Muscle of leg (tissue), 11 donors: ENCODE measurements around the gene CPD. TPM values are rescaled to one million over a fixed set of nuclear protein-coding genes. Genes with fewer than 3 reads are reported as not detected.
"Not testable (repeated sequence)": the region's sequence is repeated elsewhere in the genome, so short reads cannot be mapped to it uniquely, and the experiment has no call there.

Experiments used
- DNase-seq: peaks from one replicate; pipeline ENCODE4 v3.0.0; 2013
- H3K27ac ChIP-seq: one replicate; pipeline ENCODE4 v1.5.1; 2013; ENCODE audit warnings: mild to moderate bottlenecking, low read length, control low read depth
- H3K27me3 ChIP-seq: one replicate; pipeline ENCODE4 v1.6.1; 2013; ENCODE audit warnings: low read length; ENCODE audit not compliant: control insufficient read depth, insufficient read depth
- H3K36me3 ChIP-seq: one replicate; pipeline ENCODE4 v1.6.1; 2013; ENCODE audit warnings: low read length; ENCODE audit not compliant: control insufficient read depth, insufficient read depth
- H3K4me1 ChIP-seq: one replicate; pipeline ENCODE4 v1.6.1; 2013; ENCODE audit warnings: low read length; ENCODE audit not compliant: control insufficient read depth, insufficient read depth
- H3K4me3 ChIP-seq: one replicate; pipeline ENCODE4 v1.5.1; 2013; ENCODE audit warnings: low read length, control low read depth
- H3K9me3 ChIP-seq: replicated peaks from 2 replicates; pipeline ENCODE4 v1.6.1; 2013; ENCODE audit warnings: low read depth, low read length; ENCODE audit not compliant: control insufficient read depth
- WGBS: methylation state at CpG from one replicate; pipeline ENCODE4 v1.1.5; 2013; ENCODE audit warnings: missing lambda C conversion rate; ENCODE audit not compliant: insufficient coverage; 5-methylcytosine and 5-hydroxymethylcytosine counted together
- polyA plus RNA-seq, 8 donors: library from polyadenylated mRNA; unstranded; fragments of 120-200 nt; gene quantifications; one replicate each; pipeline versions ENCODE4 v1.2.1 to v1.2.3, GENCODE V29; 2013; ENCODE audit warnings: inconsistent platforms in 1 of 8, low replicate concordance in 1 of 8; ENCODE audit not compliant: insufficient read length in 8 of 8, insufficient read depth in 1 of 8
- total RNA-seq: library from RNA; stranded (reverse); fragments of 120-200 nt; gene quantifications from one replicate; pipeline ENCODE4 v1.2.4, GENCODE V29; 2013

The CPD gene
- total and polyA plus RNA-seq, 9 donors, result 16.6 to 36.8 (median 24.4) TPM

GRCh38 chr17:30396612-30397011, 17.9 kb downstream of the CPD start:
- DNase-seq, result no peak
- H3K4me1 ChIP-seq, result no peaks in the 10 kb centered on the region
- WGBS, result no CpG with 5 or more reads among the region's 4 CpGs

GRCh38 chr17:30398328-30399041, 19.8 kb downstream of the CPD start:
- Histone ChIP-seq H3K27me3 (no peaks in the 10 kb centered on the region), H3K4me3 (no peak overlapping the region), H3K36me3 (no peaks in the 10 kb centered on the region), H3K4me1 (no peaks in the 10 kb centered on the region), H3K9me3 (no peaks in the 10 kb centered on the region), H3K27ac (no peak overlapping the region)
- no peak for DNase-seq
- no CpG with 5 or more reads among the region's 1 CpG for WGBS

More at GRCh38 chr17:30396612-30397011, 17.9 kb downstream of the CPD start:
- no peaks in the 10 kb centered on the region for H3K27me3 ChIP-seq
- no peak overlapping the region for H3K4me3 ChIP-seq
- H3K27ac ChIP-seq, result no peak overlapping the region
- no peaks in the 10 kb centered on the region for H3K36me3 ChIP-seq
- no peaks in the 10 kb centered on the region for H3K9me3 ChIP-seq

DNA sequence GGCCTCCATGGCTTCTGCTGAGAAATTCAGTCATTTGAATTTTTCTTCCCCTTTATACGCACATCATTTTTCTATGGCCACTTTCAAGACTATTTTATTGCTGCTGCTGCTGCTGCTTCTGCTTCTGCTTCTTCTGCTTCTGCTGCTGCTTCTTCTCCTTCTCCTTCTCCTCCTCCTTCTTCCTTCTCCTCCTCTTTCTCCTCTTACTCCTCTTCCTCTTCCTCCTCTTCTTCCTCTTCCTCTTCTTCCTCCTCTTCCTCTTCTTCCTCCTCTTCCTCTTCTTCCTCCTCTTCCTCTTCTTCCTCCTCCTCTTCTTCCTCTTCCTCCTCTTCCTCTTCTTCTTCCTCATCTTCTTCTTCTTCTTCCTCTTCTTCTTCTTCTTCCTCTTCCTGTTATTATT, 22.4 kb downstream of the CPD start:
- WGBS, result 100% methylated on average over 1 of the region's 1 CpG
- DNase-seq, result no peak
- Histone ChIP-seq H3K27me3 (no peaks in the 10 kb centered on the region), H3K4me1 (no peaks in the 10 kb centered on the region), H3K9me3 (no peaks in the 10 kb centered on the region), H3K27ac (no peak overlapping the region), H3K36me3 (no peaks in the 10 kb centered on the region), H3K4me3 (no peak overlapping the region)

DNA sequence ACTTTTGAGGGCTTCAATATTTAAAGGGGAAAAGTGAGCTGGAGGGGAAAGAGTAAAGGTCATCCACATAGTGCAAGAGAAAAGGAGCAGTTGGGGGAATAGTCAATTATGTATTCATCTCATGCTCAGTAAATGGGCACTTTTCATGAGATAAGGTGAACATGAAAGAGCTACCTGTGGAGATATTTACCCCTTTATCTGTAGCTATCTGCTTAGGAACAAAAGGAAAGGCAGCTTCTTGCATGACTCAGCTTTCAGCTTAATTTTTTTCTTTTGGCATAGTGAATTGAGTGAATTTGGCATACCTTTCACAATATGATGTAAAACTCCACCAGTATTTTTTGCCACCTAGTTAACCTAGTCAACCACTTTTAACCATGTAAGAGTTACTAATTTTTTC, 26.4 kb downstream of the CPD start:
- H3K27ac ChIP-seq, result no peak overlapping the region
- no peak for DNase-seq
- H3K27me3 ChIP-seq, result no peaks in the 10 kb centered on the region
- H3K9me3 ChIP-seq, result no peaks in the 10 kb centered on the region
- H3K4me1 ChIP-seq, result no peaks in the 10 kb centered on the region
- no peak overlapping the region for H3K4me3 ChIP-seq
- H3K36me3 ChIP-seq, result no peaks in the 10 kb centered on the region

DNA sequence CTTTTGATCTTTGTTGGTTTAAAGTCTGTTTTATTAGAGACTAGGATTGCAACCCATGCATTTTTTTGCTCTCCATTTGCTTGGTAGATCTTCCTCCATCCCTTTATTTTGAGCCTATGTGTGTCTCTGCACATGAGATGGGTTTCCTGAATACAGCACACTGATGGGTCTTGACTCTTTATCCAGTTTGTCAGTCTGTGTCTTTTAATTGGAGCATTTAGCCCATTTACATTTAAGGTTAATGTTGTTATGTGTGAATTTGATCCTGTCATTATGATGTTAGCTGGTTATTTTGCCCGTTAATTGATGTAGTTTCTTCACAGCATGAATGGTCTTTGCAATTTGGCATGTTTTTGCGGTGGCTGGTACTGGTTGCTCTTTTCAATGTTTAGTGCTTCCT, 31.9 kb downstream of the CPD start:
- WGBS, result 95% methylated on average over 2 of the region's 2 CpGs
- H3K27me3 ChIP-seq, H3K36me3 ChIP-seq, H3K9me3 ChIP-seq, H3K4me1 ChIP-seq, H3K27ac ChIP-seq, H3K4me3 ChIP-seq, DNase-seq: not testable (repeated sequence)

GRCh38 chr17:30412008-30412496, 33.3 kb downstream of the CPD start:
- H3K4me3 ChIP-seq, DNase-seq, H3K4me1 ChIP-seq, H3K9me3 ChIP-seq, H3K27ac ChIP-seq, H3K36me3 ChIP-seq, H3K27me3 ChIP-seq: not testable (repeated sequence)
- 79% methylated on average over 2 of the region's 3 CpGs for WGBS

- no peaks in the 10 kb centered on the region for H3K36me3 ChIP-seq
- no peaks in the 10 kb centered on the region for H3K27me3 ChIP-seq
- no CpG with 5 or more reads among the region's 4 CpGs for WGBS
- no peaks in the 10 kb centered on the region for H3K9me3 ChIP-seq
- no peaks in the 10 kb centered on the region for H3K4me1 ChIP-seq
- no peak overlapping the region for H3K27ac ChIP-seq
- no peak overlapping the region for H3K4me3 ChIP-seq
- no peak for DNase-seq
Measured at GRCh38 chr17:30413109-30413508, 34.4 kb downstream of the CPD start.

DNA sequence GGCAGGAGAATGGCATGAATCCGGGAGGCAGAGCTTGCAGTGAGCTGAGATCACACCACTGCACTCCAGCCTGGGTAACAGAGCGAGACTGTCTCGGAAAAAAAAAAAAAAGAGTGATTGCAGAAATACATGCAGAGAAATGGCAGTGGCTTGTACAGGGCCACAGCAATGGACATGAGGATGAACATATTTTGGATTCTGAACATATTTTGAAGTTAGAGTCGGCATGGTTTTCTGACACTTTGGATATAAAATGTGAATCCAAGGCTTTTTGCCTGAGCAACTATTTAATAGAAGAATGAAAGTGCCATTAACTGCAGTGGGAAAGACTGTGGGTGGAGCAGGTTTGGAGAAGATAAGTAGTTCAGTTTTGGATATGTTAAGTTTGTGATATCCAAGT, 35.8 kb downstream of the CPD start:
- WGBS, result 94% methylated on average over 4 of the region's 4 CpGs
- H3K4me1 ChIP-seq, result no peaks in the 10 kb centered on the region

GRCh38 chr17:30415491-30415890, 36.8 kb downstream of the CPD start:
- no peak overlapping the region for H3K4me3 ChIP-seq
- H3K4me1 ChIP-seq, result no peaks in the 10 kb centered on the region
- no peaks in the 10 kb centered on the region for H3K9me3 ChIP-seq
- H3K27me3 ChIP-seq, result no peaks in the 10 kb centered on the region
- DNase-seq, result no peak
- H3K36me3 ChIP-seq, result no peaks in the 10 kb centered on the region
- H3K27ac ChIP-seq, result no peak overlapping the region

More for the DNA sequence above, 35.8 kb downstream of the CPD start:
- Histone ChIP-seq H3K36me3 (no peaks in the 10 kb centered on the region), H3K27ac (no peak overlapping the region), H3K9me3 (no peaks in the 10 kb centered on the region), H3K4me3 (no peak overlapping the region), H3K27me3 (no peaks in the 10 kb centered on the region)
- DNase-seq, result no peak

DNA sequence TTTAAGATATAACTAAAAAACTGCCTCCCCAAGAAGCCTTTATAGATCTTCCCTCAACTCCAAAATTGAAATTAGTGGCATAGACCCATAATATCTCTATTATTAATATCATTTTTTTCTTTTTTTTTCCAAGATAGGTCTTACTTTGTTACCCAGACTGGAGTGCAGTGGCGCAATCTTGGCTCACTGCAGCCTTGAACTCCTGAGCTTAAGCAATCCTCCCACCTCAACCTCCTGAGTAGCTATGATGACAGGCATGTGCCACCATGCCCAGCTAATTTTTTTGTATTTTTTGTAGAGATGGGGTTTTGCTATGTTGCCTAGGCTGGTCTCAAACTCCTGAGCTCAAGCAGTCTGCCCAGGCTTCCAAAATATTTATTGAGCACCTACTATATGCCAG, 39.3 kb downstream of the CPD start:
- WGBS, result 86% methylated on average over 1 of the region's 1 CpG
- not testable (repeated sequence) for H3K4me1 ChIP-seq, H3K4me3 ChIP-seq, H3K9me3 ChIP-seq, H3K27me3 ChIP-seq, DNase-seq, H3K36me3 ChIP-seq, H3K27ac ChIP-seq

- Histone ChIP-seq H3K4me3 (no peak overlapping the region), H3K27me3 (no peaks in the 10 kb centered on the region), H3K4me1 (no peaks in the 10 kb centered on the region), H3K9me3 (no peaks in the 10 kb centered on the region), H3K27ac (no peak overlapping the region), H3K36me3 (peaks cover 11% of the 10 kb centered on the region)
- no peak for DNase-seq
- WGBS, result 86% methylated on average over 1 of the region's 4 CpGs
Measured at GRCh38 chr17:30421592-30421991, 42.9 kb downstream of the CPD start.
